Transverse colon (tissue), 4 donors: ENCODE measurements around the gene NEMP2. TPM values are rescaled to one million over a fixed set of nuclear protein-coding genes. Genes with fewer than 3 reads are reported as not detected.

ENCODE experiments used
- DNase-seq: peaks from one replicate; pipeline ENCODE4 v3.0.0-alpha.2; 2019
- H3K27ac ChIP-seq, 4 donors: fragments of 200-600 bp; sonication (generic); 2 replicates each; pipeline ENCODE4 v1.5.1; 2016 to 2018; ENCODE audit warnings: inconsistent platforms in 4 of 4
- H3K27me3 ChIP-seq: fragments of 200-600 bp; sonication (generic); 2 replicates; pipeline ENCODE4 v1.5.1; 2017; ENCODE audit warnings: inconsistent platforms
- H3K36me3 ChIP-seq, 4 donors: fragments of 200-600 bp; sonication (generic); 2 replicates each; pipeline ENCODE4 v1.5.1; 2017 to 2019; ENCODE audit warnings: inconsistent platforms in 4 of 4
- H3K4me1 ChIP-seq, 4 donors: fragments of 200-600 bp; sonication (generic); 2 replicates each; pipeline ENCODE4 v1.5.1; 2017 to 2020; ENCODE audit warnings: inconsistent platforms in 4 of 4
- H3K4me3 ChIP-seq, 4 donors: fragments of 200-600 bp; sonication (generic); 1 replicate in 1 of 4; 2 replicates in 3 of 4; pipeline versions ENCODE4 v1.5.1 to v1.6.1; 2017 to 2019; ENCODE audit warnings: inconsistent platforms in 4 of 4
- H3K9me3 ChIP-seq, 2 donors: fragments of 200-600 bp; sonication (generic); 2 replicates each; pipeline ENCODE4 v1.5.1; 2017 to 2019; ENCODE audit warnings: inconsistent platforms in 2 of 2
- CTCF ChIP-seq, 5 experiments: fragments of 200-600 bp in 3 of 5; fragments of 450-650 bp in 2 of 5; sonication (generic) in 3 of 5; IDR thresholded peaks; 1 replicate in 2 of 5; 2 replicates in 3 of 5; pipeline ENCODE4 v1.5.1; 2016 to 2017; ENCODE audit warnings: antibody characterized with exemption in 5 of 5, inconsistent platforms in 3 of 5, mild to moderate bottlenecking in 2 of 5, moderate library complexity in 1 of 5
- EP300 ChIP-seq: sonication (generic); formaldehyde crosslinking; IDR thresholded peaks from one replicate; pipeline ENCODE4 v1.6.1; 2017; ENCODE audit warnings: antibody characterized with exemption, low read depth
- POLR2A ChIP-seq: fragments of 450-650 bp; IDR thresholded peaks from one replicate; pipeline ENCODE4 v1.6.1; 2016; ENCODE audit warnings: antibody characterized with exemption, mild to moderate bottlenecking, moderate library complexity
- POLR2AphosphoS5 ChIP-seq, 3 donors: sonication (generic); formaldehyde crosslinking; IDR thresholded peaks; one replicate each; pipeline ENCODE4 v1.6.1; 2016; ENCODE audit warnings: antibody characterized with exemption in 3 of 3
- WGBS, 2 donors: methylation state at CpG; one replicate each; pipeline ENCODE4 v1.1.5; 2018; ENCODE audit warnings: low coverage in 1 of 2; 5-methylcytosine and 5-hydroxymethylcytosine counted together
- in situ Hi-C, 4 donors: fragments of 200-750 bp; cut with MboI; loops; one replicate each; pipeline versions ENCODE4 v1.15.0 to v1.15.1; 2017; ENCODE audit warnings: low sequenced_read_pairs in 3 of 4, low pct_ligation_motif_present in 1 of 4, low pct_unique_long_range_greater_than_20kb in 1 of 4
- intact Hi-C: fragments of 100-400 bp; cut with DNase I; formaldehyde crosslinking; loops from one replicate; pipeline ENCODE4 v1.15.1; 2023; ENCODE audit warnings: low total_unique reads
- total RNA-seq, 4 donors: library from RNA; depleted of rRNA; stranded (reverse); fragments of >200 nt; gene quantifications; one replicate each; pipeline ENCODE4 v1.1.0, GENCODE V29; 2016

NEMP2 gene
- total RNA-seq, 4 donors from 2014 or later: 0.20 to 2.4 (median 1.6) TPM; not detected in 1

DNA sequence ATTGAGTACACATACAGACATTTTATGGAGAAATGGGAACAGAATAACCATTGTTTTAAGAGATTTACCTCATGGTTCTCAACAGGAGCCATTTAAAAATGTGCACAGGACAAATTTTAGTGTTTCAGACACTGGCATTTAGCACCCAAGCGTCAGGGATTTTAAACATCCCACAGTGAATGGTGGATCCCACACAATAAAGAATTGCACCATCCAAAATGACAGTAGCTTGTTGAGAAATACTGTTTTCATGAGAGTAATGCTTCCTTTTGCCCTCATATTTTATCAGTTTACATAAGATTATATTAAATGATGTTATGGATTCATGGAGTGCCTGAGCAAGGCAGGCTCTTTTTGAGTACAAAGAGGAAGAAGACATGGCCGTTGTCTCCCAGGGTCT, 72.3 kb downstream of the NEMP2 start:
- no peak overlapping the region for H3K27ac ChIP-seq
- H3K4me1 ChIP-seq: peaks cover 6 to 27% (median 12%) of the 10 kb centered on the region in 4 donors
- DNase-seq: no peak
- in situ Hi-C loops: no loop called here
- 83 to 100% methylated on average over 2 of the region's 2 CpGs for WGBS, 2 donors
- H3K4me3 ChIP-seq: no peak overlapping the region
- H3K9me3 ChIP-seq: no peaks in the 10 kb centered on the region
- H3K36me3 ChIP-seq: no peaks in the 10 kb centered on the region
- intact Hi-C loops: no loop called here
- TF ChIP-seq POLR2AphosphoS5 (IDR thresholded peaks at IDR 0.05): no peak
- no peak for TF ChIP-seq CTCF (IDR thresholded peaks at IDR 0.05)
- TF ChIP-seq POLR2A: no peak
- TF ChIP-seq EP300: no peak
- no peaks in the 10 kb centered on the region for H3K27me3 ChIP-seq

GRCh38 chr2:190460487-190460886, 74.0 kb downstream of the NEMP2 start:
- H3K27me3 ChIP-seq: no peaks in the 10 kb centered on the region
- H3K9me3 ChIP-seq: no peaks in the 10 kb centered on the region
- TF ChIP-seq EP300: no peak
- no peak for TF ChIP-seq POLR2A
- no peak for TF ChIP-seq POLR2AphosphoS5 (IDR thresholded peaks at IDR 0.05)
- no peak for TF ChIP-seq CTCF (IDR thresholded peaks at IDR 0.05)
- 90 to 91% methylated on average over 5 of the region's 5 CpGs for WGBS, 2 donors
- in situ Hi-C loops: no loop called here
- no peak for DNase-seq
- intact Hi-C loops: no loop called here
- H3K36me3 ChIP-seq: no peaks in the 10 kb centered on the region
- H3K4me1 ChIP-seq: peaks cover 0 to 17% (median 3%) of the 10 kb centered on the region in 4 donors
- no peak overlapping the region for H3K27ac ChIP-seq
- no peak overlapping the region for H3K4me3 ChIP-seq

- DNase-seq: no peak
- H3K9me3 ChIP-seq: no peaks in the 10 kb centered on the region
- H3K4me1 ChIP-seq: peaks cover 0 to 11% (median 1%) of the 10 kb centered on the region in 4 donors
- in situ Hi-C loops (no loop called here), intact Hi-C loops (no loop called here)
- no peak overlapping the region for H3K27ac ChIP-seq
- H3K4me3 ChIP-seq: no peak overlapping the region
- WGBS, 2 donors: 85 to 100% methylated on average over 1 of the region's 1 CpG
- no peaks in the 10 kb centered on the region for H3K27me3 ChIP-seq
- TF ChIP-seq CTCF (IDR thresholded peaks at IDR 0.05) (no peak), POLR2A (no peak), POLR2AphosphoS5 (IDR thresholded peaks at IDR 0.05) (no peak), EP300 (no peak)
- no peaks in the 10 kb centered on the region for H3K36me3 ChIP-seq
Observed at GRCh38 chr2:190459881-190460280, 74.6 kb downstream of the NEMP2 start.

DNA sequence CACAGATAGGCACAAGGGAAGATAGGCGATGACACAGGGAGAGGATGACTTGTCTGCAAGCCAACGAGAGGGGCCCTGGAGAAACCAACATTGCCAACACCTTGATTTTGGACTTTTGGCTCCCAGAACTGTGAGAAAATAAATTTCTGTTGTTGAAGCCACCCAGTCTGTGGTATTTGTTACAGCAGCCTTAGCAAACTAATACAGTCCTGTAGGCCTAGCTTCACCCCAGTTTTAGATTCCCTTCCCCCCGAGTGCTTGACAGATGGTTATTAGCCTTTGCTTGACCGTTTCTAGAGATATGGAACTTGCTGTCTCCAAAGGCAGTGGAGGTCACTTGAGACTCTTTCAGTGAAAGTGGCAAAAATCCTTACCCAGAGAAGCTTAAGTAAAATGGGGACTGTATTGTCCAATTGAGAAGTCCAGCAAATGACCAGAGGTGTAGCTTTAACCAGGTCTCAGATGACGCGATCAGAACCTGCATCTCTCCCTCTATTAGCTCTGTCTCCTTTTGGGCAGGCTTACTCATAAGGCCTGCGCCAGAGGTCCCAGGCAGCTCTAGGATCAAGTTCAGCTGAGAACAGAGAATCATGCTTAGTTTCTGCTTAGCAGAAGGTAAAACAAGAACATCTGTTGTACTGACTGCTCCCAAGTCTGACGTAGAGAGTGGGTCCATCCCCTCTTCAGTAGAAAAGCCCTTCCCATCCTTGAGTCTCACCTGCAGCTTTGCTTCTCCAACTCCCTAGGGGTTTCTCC, 76.0 kb downstream of the NEMP2 start:
- no peaks in the 10 kb centered on the region for H3K27me3 ChIP-seq
- no peaks in the 10 kb centered on the region for H3K9me3 ChIP-seq
- intact Hi-C loops: no loop called here
- WGBS, 2 donors: 87 to 94% methylated on average over 6 to 8 of the region's 8 CpGs
- H3K36me3 ChIP-seq: no peaks in the 10 kb centered on the region
- H3K4me1 ChIP-seq: peaks cover 0 to 5% (median 0%) of the 10 kb centered on the region in 4 donors
- DNase-seq: no peak
- no peak overlapping the region for H3K4me3 ChIP-seq
- TF ChIP-seq CTCF (IDR thresholded peaks at IDR 0.05) (no peak), POLR2AphosphoS5 (IDR thresholded peaks at IDR 0.05) (no peak), EP300 (no peak), POLR2A (no peak)
- H3K27ac ChIP-seq: no peak overlapping the region
- in situ Hi-C loops: no loop called here
